Fibroblast of lung (primary cell): Measurements from ENCODE around the gene STC2. TPM values are rescaled to one million over a fixed set of nuclear protein-coding genes. Genes with fewer than 3 reads are reported as not detected.

Source experiments
- DNase-seq, 2 donors: peaks; one replicate each; pipeline versions ENCODE4 v3.0.0 to v3.0.0-alpha.2; 2010; ENCODE audit warnings: low read depth in 2 of 2
- H2AFZ ChIP-seq: 2 replicates; pipeline ENCODE4 v1.5.1; 2012; ENCODE audit warnings: low read length, control low read depth, inconsistent platforms
- H3K27ac ChIP-seq: 2 replicates; pipeline ENCODE4 v1.5.1; 2011; ENCODE audit warnings: low read length, control low read depth; ENCODE audit not compliant: insufficient read depth
- H3K27me3 ChIP-seq: 2 replicates; pipeline ENCODE4 v1.5.1; 2011; ENCODE audit warnings: mild to moderate bottlenecking, low read length; ENCODE audit not compliant: control insufficient read depth, insufficient read depth
- H3K36me3 ChIP-seq: 2 replicates; pipeline ENCODE4 v1.5.1; 2011; ENCODE audit warnings: low read length; ENCODE audit not compliant: control insufficient read depth, insufficient read depth
- H3K4me1 ChIP-seq: 2 replicates; pipeline ENCODE4 v1.5.1; 2011; ENCODE audit warnings: low read length; ENCODE audit not compliant: control insufficient read depth, insufficient read depth; ENCODE audit errors: extremely low read depth
- H3K4me2 ChIP-seq: 2 replicates; pipeline ENCODE4 v1.5.1; 2011; ENCODE audit warnings: low read length, control low read depth; ENCODE audit not compliant: insufficient read depth; ENCODE audit errors: extremely low read depth
- H3K4me3 ChIP-seq, 4 experiments: fragments of 200-600 bp in 1 of 4; sonication (generic) in 1 of 4; replicated peaks in 1 of 4; 2 replicates each; pipeline ENCODE4 v1.5.1; 2011 to 2016; ENCODE audit warnings: low read length in 4 of 4, low read depth in 3 of 4, mild to moderate bottlenecking in 3 of 4, control low read depth in 2 of 4, inconsistent platforms in 1 of 4, mixed read lengths in 1 of 4; ENCODE audit not compliant: insufficient read depth in 1 of 4; ENCODE audit errors: control extremely low read depth in 1 of 4
- H3K79me2 ChIP-seq: 2 replicates; pipeline ENCODE4 v1.5.1; 2012; ENCODE audit warnings: mild to moderate bottlenecking, low read length, inconsistent platforms; ENCODE audit not compliant: control insufficient read depth, insufficient read depth
- H3K9ac ChIP-seq: 2 replicates; pipeline ENCODE4 v1.5.1; 2011; ENCODE audit warnings: mild to moderate bottlenecking, low read length, control low read depth; ENCODE audit not compliant: insufficient read depth
- H3K9me3 ChIP-seq: 2 replicates; pipeline ENCODE4 v1.5.1; 2012; ENCODE audit warnings: low read depth, low read length; ENCODE audit not compliant: control insufficient read depth, insufficient read depth
- H4K20me1 ChIP-seq: 2 replicates; pipeline ENCODE4 v1.5.1; 2011; ENCODE audit warnings: low read length; ENCODE audit not compliant: control insufficient read depth, insufficient read depth; ENCODE audit errors: extremely low read depth
- CTCF ChIP-seq, 2 donors: IDR thresholded peaks in 1 of 2; conservative IDR thresholded peaks in 1 of 2; 1 replicate in 1 of 2; 2 replicates in 1 of 2; pipeline ENCODE4 v1.5.1; 2011 to 2012; ENCODE audit warnings: low read length in 2 of 2, control low read depth in 1 of 2, inconsistent platforms in 1 of 2, low read depth in 1 of 2, mild to moderate bottlenecking in 1 of 2
- EZH2 ChIP-seq: IDR thresholded peaks from 2 replicates; pipeline ENCODE4 v1.5.1; 2012; ENCODE audit warnings: low read length, control low read depth, mild to moderate bottlenecking; ENCODE audit errors: missing control alignments
- polyA plus RNA-seq, 2 donors: library from polyadenylated mRNA; depleted of rRNA in 1 of 2; stranded (reverse) in 1 of 2; unstranded in 1 of 2; fragments of >200 nt; gene quantifications; 2 replicates each; pipeline ENCODE4 v1.2.1, GENCODE V29; 2011 to 2012; ENCODE audit warnings: missing spikeins in 1 of 2
- total RNA-seq: library from RNA; depleted of rRNA; stranded (reverse); fragments of >200 nt; gene quantifications from 2 replicates; pipeline ENCODE4 v1.2.1, GENCODE V29; 2014

Gene STC2
- total and polyA plus RNA-seq, 2 donors (not counting 1 experiment from before 2014, with no cell fraction given), result 112 to 299 TPM

- DNase-seq, result peak; percentile 45 to 65
- no peaks in the 10 kb centered on the region for H3K9me3 ChIP-seq
- no peak overlapping the region for H3K27ac ChIP-seq
- H3K4me3 ChIP-seq, result peak overlapping the region in 3 of 4 experiments; percentile 23 to 36 (median 31)
- H3K4me1 ChIP-seq, result peaks cover 3% of the 10 kb centered on the region
- H2AFZ ChIP-seq, result peak overlapping the region; percentile 41
- no peaks in the 10 kb centered on the region for H4K20me1 ChIP-seq
- no peak for TF ChIP-seq EZH2
- peak; percentile 61 to 68 for TF ChIP-seq CTCF (conservative IDR thresholded peaks at IDR 0.05 in 1 of 2, IDR thresholded peaks at IDR 0.05 in 1 of 2; ENCODE audit: low read depth in 1 of 2, low read length in 2 of 2)
- H3K4me2 ChIP-seq, result peak overlapping the region; percentile 82
- H3K79me2 ChIP-seq, result no peaks in the 10 kb centered on the region
- H3K36me3 ChIP-seq, result no peaks in the 10 kb centered on the region
- H3K9ac ChIP-seq, result no peak overlapping the region
- H3K27me3 ChIP-seq, result peaks cover 21% of the 10 kb centered on the region
Measured at GRCh38 chr5:173283318-173284288, 44.6 kb downstream of the STC2 start.

- H4K20me1 ChIP-seq, result no peaks in the 10 kb centered on the region
- no peak for DNase-seq
- H3K27me3 ChIP-seq, result peaks cover 21% of the 10 kb centered on the region
- H3K9ac ChIP-seq, result no peak overlapping the region
- no peaks in the 10 kb centered on the region for H3K36me3 ChIP-seq
- TF ChIP-seq EZH2, result no peak
- TF ChIP-seq CTCF (conservative IDR thresholded peaks at IDR 0.05 in 1 of 2, IDR thresholded peaks at IDR 0.05 in 1 of 2; ENCODE audit: low read depth in 1 of 2, low read length in 2 of 2), result no peak
- H3K4me3 ChIP-seq, result no peak overlapping the region
- peaks cover 3% of the 10 kb centered on the region for H3K4me1 ChIP-seq
- no peaks in the 10 kb centered on the region for H3K79me2 ChIP-seq
- H3K27ac ChIP-seq, result no peak overlapping the region
- H3K9me3 ChIP-seq, result no peaks in the 10 kb centered on the region
- no peak overlapping the region for H2AFZ ChIP-seq
- H3K4me2 ChIP-seq, result no peak overlapping the region
Measured at GRCh38 chr5:173282916-173283315, 45.3 kb downstream of the STC2 start.

GRCh38 chr5:173281910-173282309 lies 46.3 kb downstream of the STC2 start:
- H3K9me3 ChIP-seq, result no peaks in the 10 kb centered on the region
- H3K27me3 ChIP-seq, result peaks cover 18% of the 10 kb centered on the region
- TF ChIP-seq CTCF (conservative IDR thresholded peaks at IDR 0.05 in 1 of 2, IDR thresholded peaks at IDR 0.05 in 1 of 2; ENCODE audit: low read depth in 1 of 2, low read length in 2 of 2), result peak; percentile 25 to 42
- TF ChIP-seq EZH2, result no peak
- H3K9ac ChIP-seq, result no peak overlapping the region
- H3K79me2 ChIP-seq, result no peaks in the 10 kb centered on the region
- no peaks in the 10 kb centered on the region for H3K36me3 ChIP-seq
- H3K4me1 ChIP-seq, result peaks cover 3% of the 10 kb centered on the region
- H3K4me3 ChIP-seq, result no peak overlapping the region
- H3K27ac ChIP-seq, result no peak overlapping the region
- H3K4me2 ChIP-seq, result no peak overlapping the region
- no peaks in the 10 kb centered on the region for H4K20me1 ChIP-seq
- DNase-seq, result peak in 1 of 2 donors; percentile 7
- no peak overlapping the region for H2AFZ ChIP-seq
